Measurements from ENCODE around the gene SORCS1. TPM values are rescaled to one million over a fixed set of nuclear protein-coding genes. Genes with fewer than 3 reads are reported as not detected.

Gene SORCS1
- total and polyA plus RNA-seq, 4 donors: 0.08 to 0.21 (median 0.09) TPM; not detected in 1

GRCh38 chr10:106873770-106874603 is 290.5 kb downstream of the SORCS1 start:
- Histone ChIP-seq H3K4me1 (ENCODE audit: control insufficient read depth in 4 of 4, insufficient read depth in 4 of 4, low read length in 3 of 4) (peaks cover 0 to 5% (median 2%) of the 10 kb centered on the region in 4 donors), H3K27me3 (ENCODE audit: control insufficient read depth in 4 of 4, insufficient read depth in 4 of 4, low read length in 3 of 4) (no peaks in the 10 kb centered on the region), H3K9ac (ENCODE audit: low read depth in 1 of 2, low read length in 2 of 2) (no peak overlapping the region), H3K27ac (ENCODE audit: low read depth in 1 of 2, low read length in 2 of 2) (no peak overlapping the region), H3K36me3 (ENCODE audit: control insufficient read depth in 4 of 4, insufficient read depth in 3 of 4, low read depth in 1 of 4, low read length in 3 of 4) (no peaks in the 10 kb centered on the region), H3K4me3 (ENCODE audit: low read depth in 1 of 3, low read length in 3 of 3) (no peak overlapping the region), H3K9me3 (ENCODE audit: control insufficient read depth in 4 of 4, low read length in 3 of 4) (peaks cover 0 to 5% (median 0%) of the 10 kb centered on the region in 4 donors)
- no peak for DNase-seq (ENCODE audit: low spot score)
- 67% methylated on average over 5 of the region's 5 CpGs for WGBS
- no peak for TF ChIP-seq EGR1 (IDR thresholded peaks at IDR 0.05; ENCODE audit: low read depth in 2 of 2)
- no peak for TF ChIP-seq CTCF (IDR thresholded peaks at IDR 0.05; ENCODE audit: low read depth, low read length, missing input control)
- TF ChIP-seq GABPA (IDR thresholded peaks at IDR 0.05 in 1 of 2, conservative IDR thresholded peaks at IDR 0.05 in 1 of 2): no peak
- TF ChIP-seq FOXA1 (IDR thresholded peaks at IDR 0.05): no peak
- TF ChIP-seq HNF4G (IDR thresholded peaks at IDR 0.05): no peak
- peak in 1 of 2 donors; percentile 54 for TF ChIP-seq RAD21 (IDR thresholded peaks at IDR 0.05)
- peak; percentile 64 for TF ChIP-seq RXRA (IDR thresholded peaks at IDR 0.05)
- TF ChIP-seq HNF4A (conservative IDR thresholded peaks at IDR 0.05): peak; percentile 50 to 55
- peak; percentile 48 for TF ChIP-seq FOXA2 (IDR thresholded peaks at IDR 0.05)
- no peak for TF ChIP-seq TAF1 (conservative IDR thresholded peaks at IDR 0.05)
- no peak for TF ChIP-seq YY1 (IDR thresholded peaks at IDR 0.05)
- TF ChIP-seq REST (IDR thresholded peaks at IDR 0.05): no peak
- TF ChIP-seq ZBTB33 (IDR thresholded peaks at IDR 0.05): no peak
- peak; percentile 23 to 34 for TF ChIP-seq JUND (IDR thresholded peaks at IDR 0.05)
- TF ChIP-seq MAX (IDR thresholded peaks at IDR 0.05): no peak
- TF ChIP-seq SP1 (IDR thresholded peaks at IDR 0.05): peak; percentile 19
- peak; percentile 37 for TF ChIP-seq NR2F2 (IDR thresholded peaks at IDR 0.05)
- no peak for TF ChIP-seq ATF3 (IDR thresholded peaks at IDR 0.05)
